PC-9 (cell line): Measurements from ENCODE around the gene MTERF1.
"Not testable (repeated sequence)": the region's sequence is repeated elsewhere in the genome, so short reads cannot be mapped to it uniquely, and the experiment has no call there.

ENCODE experiments used
- CTCF ChIP-seq: fragments of 200-600 bp; sonication (generic); conservative IDR thresholded peaks from 2 replicates; pipeline ENCODE4 v1.6.1; 2017; ENCODE audit warnings: mixed run types, antibody characterized with exemption, mild to moderate bottlenecking, moderate library complexity
- EZH2 ChIP-seq: fragments of 200-600 bp; sonication (generic); IDR thresholded peaks from 2 replicates; pipeline ENCODE4 v1.8.0; 2017; ENCODE audit warnings: antibody characterized with exemption, low read depth

GRCh38 chr7:91864604-91865003 is 15.9 kb downstream of the MTERF1 start:
- not testable (repeated sequence) for TF ChIP-seq CTCF, EZH2
